K562 (cell line): ENCODE results near the gene PXMP2.

ENCODE experiments used
- CHD1 ChIP-seq: fragments of 200-600 bp; sonication (generic); IDR thresholded peaks from one replicate; pipeline ENCODE4 v1.6.1; 2012; ENCODE audit warnings: mild to moderate bottlenecking, moderate library complexity, low read length, inconsistent platforms
- RBBP5 ChIP-seq: fragments of 200-600 bp; sonication (generic); IDR thresholded peaks from 2 replicates; pipeline ENCODE4 v1.6.1; 2012; ENCODE audit warnings: borderline replicate concordance, mild to moderate bottlenecking, low read length, control low read depth, inconsistent platforms; ENCODE audit not compliant: insufficient read depth, poor library complexity, severe bottlenecking
- RFX1 ChIP-seq: fragments of 450-650 bp; IDR thresholded peaks from 2 replicates; pipeline ENCODE4 v1.6.1; 2016; ENCODE audit warnings: mild to moderate bottlenecking, moderate library complexity
- TCF7 ChIP-seq: sonication (generic); IDR thresholded peaks from 2 replicates; pipeline ENCODE4 v1.6.1; 2016; ENCODE audit warnings: antibody characterized with exemption, borderline replicate concordance
- YBX1 ChIP-seq: fragments of 450-650 bp; IDR thresholded peaks from 2 replicates; pipeline ENCODE4 v1.7.1; 2016; ENCODE audit warnings: mild to moderate bottlenecking
- ZC3H8 ChIP-seq: fragments of 450-650 bp; IDR thresholded peaks from 2 replicates; pipeline ENCODE4 v1.6.1; 2017
- TF ChIP-seq, protein P1 (sequence below), 3 experiments: IDR thresholded peaks in 2 of 3; conservative IDR thresholded peaks in 1 of 3; 2 replicates each; pipeline ENCODE4 v1.5.1; 2011 to 2012; ENCODE audit warnings: low read length in 3 of 3, mild to moderate bottlenecking in 3 of 3, control low read depth in 2 of 3, improper control_type of control experiment in 1 of 3, inconsistent platforms in 1 of 3, low read depth in 1 of 3, mixed read lengths in 1 of 3, moderate library complexity in 1 of 3; ENCODE audit not compliant: insufficient read depth in 2 of 3
- TF ChIP-seq, protein P2 (sequence below): sonication (generic); formaldehyde crosslinking; IDR thresholded peaks from 2 replicates; pipeline ENCODE4 v1.8.0; 2022; ENCODE audit warnings: missing genetic modification reagents, mild to moderate bottlenecking, borderline replicate concordance
- TF ChIP-seq, protein P3 (sequence below): sonication (generic); formaldehyde crosslinking; IDR thresholded peaks from 2 replicates; pipeline ENCODE4 v1.8.1; 2023; ENCODE audit warnings: mild to moderate bottlenecking, missing genetic modification reagents

DNA sequence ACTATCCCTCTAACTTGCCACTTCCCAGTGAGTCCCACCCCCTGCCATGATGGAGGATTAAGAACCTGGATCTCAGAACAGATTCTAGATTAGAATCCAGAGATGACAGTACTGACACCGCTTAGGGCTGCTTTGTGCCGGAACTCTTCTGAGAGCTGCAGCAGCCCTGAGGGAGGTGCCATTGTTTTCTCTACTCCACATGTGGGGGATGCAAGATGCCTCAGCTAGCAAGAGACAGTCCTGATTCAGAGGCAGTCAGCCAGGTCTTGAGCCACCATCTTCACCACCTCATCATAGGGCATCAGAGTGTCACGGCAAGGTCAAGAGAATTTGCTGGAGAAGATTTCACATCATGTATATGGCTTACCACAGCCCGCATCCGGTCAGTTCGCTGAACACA, 19.9 kb downstream of the PXMP2 start:
- no peak for TF ChIP-seq TCF7
- TF ChIP-seq, protein P1, sequence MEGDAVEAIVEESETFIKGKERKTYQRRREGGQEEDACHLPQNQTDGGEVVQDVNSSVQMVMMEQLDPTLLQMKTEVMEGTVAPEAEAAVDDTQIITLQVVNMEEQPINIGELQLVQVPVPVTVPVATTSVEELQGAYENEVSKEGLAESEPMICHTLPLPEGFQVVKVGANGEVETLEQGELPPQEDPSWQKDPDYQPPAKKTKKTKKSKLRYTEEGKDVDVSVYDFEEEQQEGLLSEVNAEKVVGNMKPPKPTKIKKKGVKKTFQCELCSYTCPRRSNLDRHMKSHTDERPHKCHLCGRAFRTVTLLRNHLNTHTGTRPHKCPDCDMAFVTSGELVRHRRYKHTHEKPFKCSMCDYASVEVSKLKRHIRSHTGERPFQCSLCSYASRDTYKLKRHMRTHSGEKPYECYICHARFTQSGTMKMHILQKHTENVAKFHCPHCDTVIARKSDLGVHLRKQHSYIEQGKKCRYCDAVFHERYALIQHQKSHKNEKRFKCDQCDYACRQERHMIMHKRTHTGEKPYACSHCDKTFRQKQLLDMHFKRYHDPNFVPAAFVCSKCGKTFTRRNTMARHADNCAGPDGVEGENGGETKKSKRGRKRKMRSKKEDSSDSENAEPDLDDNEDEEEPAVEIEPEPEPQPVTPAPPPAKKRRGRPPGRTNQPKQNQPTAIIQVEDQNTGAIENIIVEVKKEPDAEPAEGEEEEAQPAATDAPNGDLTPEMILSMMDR (IDR thresholded peaks at IDR 0.05 in 2 of 3, conservative IDR thresholded peaks at IDR 0.05 in 1 of 3; ENCODE audit: insufficient read depth in 2 of 3, low read depth in 1 of 3, low read length in 3 of 3), result no peak
- no peak for TF ChIP-seq RFX1
- TF ChIP-seq CHD1, result no peak
- TF ChIP-seq, protein P2, sequence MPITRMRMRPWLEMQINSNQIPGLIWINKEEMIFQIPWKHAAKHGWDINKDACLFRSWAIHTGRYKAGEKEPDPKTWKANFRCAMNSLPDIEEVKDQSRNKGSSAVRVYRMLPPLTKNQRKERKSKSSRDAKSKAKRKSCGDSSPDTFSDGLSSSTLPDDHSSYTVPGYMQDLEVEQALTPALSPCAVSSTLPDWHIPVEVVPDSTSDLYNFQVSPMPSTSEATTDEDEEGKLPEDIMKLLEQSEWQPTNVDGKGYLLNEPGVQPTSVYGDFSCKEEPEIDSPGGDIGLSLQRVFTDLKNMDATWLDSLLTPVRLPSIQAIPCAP (CRISPR knock-in tag), result no peak
- TF ChIP-seq, protein P3, sequence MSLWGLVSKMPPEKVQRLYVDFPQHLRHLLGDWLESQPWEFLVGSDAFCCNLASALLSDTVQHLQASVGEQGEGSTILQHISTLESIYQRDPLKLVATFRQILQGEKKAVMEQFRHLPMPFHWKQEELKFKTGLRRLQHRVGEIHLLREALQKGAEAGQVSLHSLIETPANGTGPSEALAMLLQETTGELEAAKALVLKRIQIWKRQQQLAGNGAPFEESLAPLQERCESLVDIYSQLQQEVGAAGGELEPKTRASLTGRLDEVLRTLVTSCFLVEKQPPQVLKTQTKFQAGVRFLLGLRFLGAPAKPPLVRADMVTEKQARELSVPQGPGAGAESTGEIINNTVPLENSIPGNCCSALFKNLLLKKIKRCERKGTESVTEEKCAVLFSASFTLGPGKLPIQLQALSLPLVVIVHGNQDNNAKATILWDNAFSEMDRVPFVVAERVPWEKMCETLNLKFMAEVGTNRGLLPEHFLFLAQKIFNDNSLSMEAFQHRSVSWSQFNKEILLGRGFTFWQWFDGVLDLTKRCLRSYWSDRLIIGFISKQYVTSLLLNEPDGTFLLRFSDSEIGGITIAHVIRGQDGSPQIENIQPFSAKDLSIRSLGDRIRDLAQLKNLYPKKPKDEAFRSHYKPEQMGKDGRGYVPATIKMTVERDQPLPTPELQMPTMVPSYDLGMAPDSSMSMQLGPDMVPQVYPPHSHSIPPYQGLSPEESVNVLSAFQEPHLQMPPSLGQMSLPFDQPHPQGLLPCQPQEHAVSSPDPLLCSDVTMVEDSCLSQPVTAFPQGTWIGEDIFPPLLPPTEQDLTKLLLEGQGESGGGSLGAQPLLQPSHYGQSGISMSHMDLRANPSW, result no peak
- no peak for TF ChIP-seq ZC3H8
- no peak for TF ChIP-seq YBX1
- TF ChIP-seq RBBP5, result no peak
